Upper lobe of right lung (tissue), 1 donor: Measurements from ENCODE around the gene ACTR1A. TPM values are rescaled to one million over a fixed set of nuclear protein-coding genes. Genes with fewer than 3 reads are reported as not detected.
A peak's percentile ranks its signal among the peaks of the same experiment; 100 is the strongest.

ENCODE experiments used
- ATAC-seq: fragments of 200-7000 bp; cut with Tn5 transposase; one replicate; pipeline ENCODE4 v1.9.1; 2020; ENCODE audit warnings: mild to moderate bottlenecking, moderate library complexity
- DNase-seq: peaks from one replicate; pipeline ENCODE4 v3.0.0-alpha.2; 2020
- H3K27ac ChIP-seq: fragments of 200-600 bp; one replicate; pipeline ENCODE4 v1.8.0; 2022
- H3K27me3 ChIP-seq: fragments of 200-600 bp; one replicate; pipeline ENCODE4 v1.8.0; 2022; ENCODE audit warnings: mild to moderate bottlenecking
- H3K36me3 ChIP-seq: fragments of 200-600 bp; one replicate; pipeline ENCODE4 v1.8.0; 2022
- H3K4me1 ChIP-seq: fragments of 200-600 bp; one replicate; pipeline ENCODE4 v1.8.0; 2022
- H3K4me3 ChIP-seq: fragments of 200-600 bp; one replicate; pipeline ENCODE4 v1.8.0; 2022; ENCODE audit warnings: mild to moderate bottlenecking
- H3K9me3 ChIP-seq: fragments of 200-600 bp; one replicate; pipeline ENCODE4 v1.8.0; 2022
- CTCF ChIP-seq: fragments of 200-600 bp; IDR thresholded peaks from one replicate; pipeline ENCODE4 v1.8.0; 2022; ENCODE audit warnings: antibody characterized with exemption
- intact Hi-C: fragments of 100-400 bp; cut with DNase I; formaldehyde crosslinking; loops from one replicate; pipeline ENCODE4 v1.11.0; 2022
- total RNA-seq: library from RNA; stranded (reverse); fragmentation: NEBNext Ultra II Directional; extraction: Animal tissue kit (Norgen Biotek cat#: 25700); gene quantifications from one replicate; pipeline ENCODE4 v1.2.1, GENCODE V29; 2021
- donor health status: DM: no; HTN: yes; CAD: no; lungs with severe emphysema.

Gene ACTR1A
- total RNA-seq, 1 donor from 2014 or later = 92.5 TPM

- Histone ChIP-seq H3K4me1 (peaks cover 30% of the 10 kb centered on the region), H3K36me3 (no peaks in the 10 kb centered on the region), H3K27ac (peak overlapping the region; percentile 89), H3K9me3 (no peaks in the 10 kb centered on the region), H3K27me3 (no peaks in the 10 kb centered on the region), H3K4me3 (peak overlapping the region; percentile 88)
- no peak for TF ChIP-seq CTCF
- ATAC-seq (peak; percentile 67), DNase-seq (peak; percentile 92)
- intact Hi-C loops = no loop called here
Observed at GRCh38 chr10:102449321-102450123, 53.0 kb downstream of the ACTR1A start.

GRCh38 chr10:102444851-102445250, 57.7 kb downstream of the ACTR1A start:
- DNase-seq (no peak), ATAC-seq (no peak)
- H3K36me3 ChIP-seq = no peaks in the 10 kb centered on the region
- no peaks in the 10 kb centered on the region for H3K27me3 ChIP-seq
- no peaks in the 10 kb centered on the region for H3K4me1 ChIP-seq
- no peak overlapping the region for H3K27ac ChIP-seq
- intact Hi-C loops = no loop called here
- no peak for TF ChIP-seq CTCF
- no peak overlapping the region for H3K4me3 ChIP-seq
- no peaks in the 10 kb centered on the region for H3K9me3 ChIP-seq

- H3K4me3 ChIP-seq = no peak overlapping the region
Observed at GRCh38 chr10:102438374-102438773, 64.1 kb downstream of the ACTR1A start.

GRCh38 chr10:102437515-102437914, 65.0 kb downstream of the ACTR1A start:
- Histone ChIP-seq H3K36me3 (no peaks in the 10 kb centered on the region), H3K9me3 (no peaks in the 10 kb centered on the region), H3K27me3 (no peaks in the 10 kb centered on the region), H3K4me3 (peak overlapping the region; percentile 52), H3K27ac (no peak overlapping the region), H3K4me1 (peaks cover 20% of the 10 kb centered on the region)
- no peak for ATAC-seq
- DNase-seq = no peak
- intact Hi-C loops = no loop called here
- TF ChIP-seq CTCF = no peak

More at GRCh38 chr10:102438374-102438773, 64.1 kb downstream of the ACTR1A start:
- intact Hi-C loops = no loop called here
- DNase-seq (no peak), ATAC-seq (no peak)
- Histone ChIP-seq H3K36me3 (no peaks in the 10 kb centered on the region), H3K4me1 (peaks cover 19% of the 10 kb centered on the region), H3K9me3 (no peaks in the 10 kb centered on the region), H3K27ac (no peak overlapping the region), H3K27me3 (no peaks in the 10 kb centered on the region)
- no peak for TF ChIP-seq CTCF

- Histone ChIP-seq H3K27me3 (no peaks in the 10 kb centered on the region), H3K9me3 (no peaks in the 10 kb centered on the region), H3K27ac (peak overlapping the region; percentile 79), H3K36me3 (no peaks in the 10 kb centered on the region), H3K4me1 (peaks cover 26% of the 10 kb centered on the region), H3K4me3 (peak overlapping the region; percentile 52)
- no peak for TF ChIP-seq CTCF
- DNase-seq (no peak), ATAC-seq (no peak)
- intact Hi-C loops = no loop called here
Observed at GRCh38 chr10:102436312-102436711, 66.2 kb downstream of the ACTR1A start.
